CD4-positive, alpha-beta T cell treated with Interleukin-12 subunit alpha and Interleukin-12 subunit beta, for 1 hour (primary cell): ENCODE data around the gene FOXP2.

Experiments
- DNase-seq: peaks from one replicate; pipeline ENCODE4 v3.0.0-alpha.2; 2020

FOXP2 gene

GRCh38 chr7:114660126-114660486 lies 245.5 kb downstream of the FOXP2 start:
- no peak for DNase-seq

- no peak for DNase-seq
Measured at GRCh38 chr7:114660753-114661152, 246.1 kb downstream of the FOXP2 start.

DNA sequence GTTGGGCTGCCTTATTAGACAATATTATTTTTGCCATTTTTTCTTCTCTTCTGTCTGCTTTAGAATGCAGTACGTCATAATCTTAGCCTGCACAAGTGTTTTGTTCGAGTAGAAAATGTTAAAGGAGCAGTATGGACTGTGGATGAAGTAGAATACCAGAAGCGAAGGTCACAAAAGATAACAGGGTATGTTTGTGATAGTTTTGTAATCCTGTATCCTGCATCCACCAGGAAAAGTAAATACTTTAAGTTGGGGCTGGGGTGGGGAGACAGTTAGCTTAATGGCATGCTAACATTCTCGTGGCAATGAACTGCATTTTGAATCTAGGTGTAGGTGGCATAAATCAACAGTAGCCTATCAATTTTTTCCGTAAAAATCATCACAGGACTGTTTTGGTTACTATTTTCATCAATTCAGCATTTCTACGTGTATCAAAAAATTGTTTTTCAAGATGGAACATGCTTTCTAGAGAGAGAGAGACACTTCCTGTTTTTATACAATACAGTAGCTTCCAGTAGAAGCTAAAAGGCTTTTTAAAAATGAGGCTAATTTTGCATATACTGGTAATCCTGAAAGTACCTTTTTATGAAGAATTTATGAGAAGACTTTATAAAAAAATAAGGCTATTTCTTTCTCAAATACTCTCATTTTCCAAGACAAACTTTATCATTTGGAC lies 247.5 kb downstream of the FOXP2 start:
- no peak for DNase-seq

DNA sequence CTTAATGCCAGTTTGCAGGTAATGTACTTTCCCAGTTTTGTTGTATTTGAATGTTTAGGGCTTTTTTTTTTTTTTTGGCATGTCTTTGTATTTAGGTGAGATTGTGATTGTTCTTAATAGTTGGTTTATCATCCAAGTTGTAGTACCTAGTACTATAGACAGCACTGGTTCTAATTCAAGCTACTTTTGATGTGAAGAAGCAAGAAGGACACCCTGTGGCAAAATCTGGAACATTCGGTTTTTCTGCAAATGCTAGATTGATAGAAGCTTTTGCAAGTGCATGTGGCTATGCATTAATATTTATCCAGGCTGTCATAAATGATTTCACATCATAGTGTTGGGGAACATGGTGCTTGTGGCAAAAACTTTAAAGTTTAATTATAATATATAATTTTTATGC lies 248.9 kb downstream of the FOXP2 start:
- DNase-seq: no peak

DNA sequence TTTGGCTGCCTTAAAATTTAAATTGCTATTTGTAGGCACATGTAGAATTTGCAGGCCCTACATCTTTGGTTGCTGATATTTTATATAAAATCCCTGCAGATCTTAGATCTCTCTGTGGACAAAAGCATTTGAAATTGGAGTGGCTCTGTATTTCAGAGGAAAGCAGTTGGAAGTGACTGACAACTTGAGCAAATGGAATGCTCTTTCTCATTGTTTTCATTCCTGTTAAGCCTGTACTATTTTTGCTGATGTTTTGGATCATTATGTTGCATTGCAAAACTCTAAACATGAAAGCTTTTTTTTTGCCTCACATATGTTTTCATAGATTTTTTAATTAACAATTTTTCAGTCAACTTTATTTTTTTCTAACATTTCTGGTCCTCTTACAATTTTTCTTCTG lies 256.1 kb downstream of the FOXP2 start:
- DNase-seq: no peak

DNA sequence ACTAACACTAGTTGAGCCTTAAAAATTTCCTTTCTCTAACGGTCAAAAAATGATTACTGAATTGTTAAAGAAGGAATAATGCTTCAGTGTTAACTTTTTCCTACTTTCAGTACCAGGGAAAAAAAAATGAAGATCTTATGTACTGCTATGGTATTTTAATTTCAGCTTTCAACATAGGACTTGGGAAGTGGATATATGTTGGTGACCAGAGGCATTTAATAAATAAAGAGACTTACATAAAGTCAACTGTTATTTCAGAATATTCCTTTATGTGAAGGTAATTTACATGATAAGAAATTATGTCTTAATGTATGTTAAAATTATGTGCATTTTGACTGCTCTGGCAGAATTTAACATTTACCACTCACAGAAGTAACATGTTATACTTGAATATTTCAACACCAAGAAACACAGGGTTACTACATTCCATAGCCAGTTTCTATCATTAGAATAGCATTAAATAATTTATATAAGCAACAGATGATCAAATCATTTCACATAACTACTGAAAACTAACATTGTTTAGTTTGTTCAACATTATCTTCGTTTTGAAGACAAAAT lies 257.0 kb downstream of the FOXP2 start:
- DNase-seq: no peak

GRCh38 chr7:114678116-114678515 lies 263.5 kb downstream of the FOXP2 start:
- DNase-seq: no peak

GRCh38 chr7:114687238-114687637 lies 272.6 kb downstream of the FOXP2 start:
- no peak for DNase-seq

- no peak for DNase-seq
Measured at GRCh38 chr7:114688443-114689055, 273.9 kb downstream of the FOXP2 start.

- no peak for DNase-seq
Measured at GRCh38 chr7:114689406-114689805, 274.8 kb downstream of the FOXP2 start.

DNA sequence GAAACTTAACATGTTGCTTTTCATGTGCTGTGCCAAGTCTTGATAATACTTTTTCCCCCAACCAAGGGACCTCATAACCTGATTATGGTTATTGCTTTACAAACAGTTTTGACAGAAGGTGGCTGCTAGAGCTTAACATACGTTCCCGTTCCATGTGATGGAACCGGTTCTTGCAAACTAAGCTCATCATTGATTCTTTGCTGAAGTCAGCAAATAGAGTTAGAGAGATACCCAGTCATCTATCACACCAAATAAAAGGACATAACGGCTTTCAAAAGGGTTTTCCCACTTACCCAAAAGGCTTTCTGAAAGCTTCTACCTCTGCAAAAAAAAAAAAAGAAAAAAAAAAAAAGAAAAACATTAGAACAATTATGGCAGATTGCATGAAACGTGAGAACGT lies 277.0 kb downstream of the FOXP2 start:
- DNase-seq: no peak

DNA sequence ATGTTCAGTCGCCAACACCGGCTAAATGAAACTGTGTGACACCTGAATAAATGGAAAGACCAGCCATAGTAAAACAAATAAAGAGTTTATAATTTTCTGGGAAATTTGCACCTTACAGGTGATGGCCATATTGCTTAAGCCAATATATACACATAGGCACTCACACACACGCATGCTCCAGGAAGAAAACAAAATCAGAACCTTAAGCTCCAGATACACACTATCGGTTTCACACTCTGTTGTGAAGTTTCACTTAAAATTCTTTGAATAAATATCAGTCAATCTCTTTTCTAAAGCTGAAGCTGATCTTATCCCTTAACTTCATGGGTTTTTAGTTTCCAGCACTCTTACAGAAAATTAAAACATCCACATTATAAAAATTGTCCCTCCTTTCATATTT lies 280.6 kb downstream of the FOXP2 start:
- DNase-seq: no peak

- DNase-seq: no peak
Measured at GRCh38 chr7:114700247-114700928, 285.8 kb downstream of the FOXP2 start.

DNA sequence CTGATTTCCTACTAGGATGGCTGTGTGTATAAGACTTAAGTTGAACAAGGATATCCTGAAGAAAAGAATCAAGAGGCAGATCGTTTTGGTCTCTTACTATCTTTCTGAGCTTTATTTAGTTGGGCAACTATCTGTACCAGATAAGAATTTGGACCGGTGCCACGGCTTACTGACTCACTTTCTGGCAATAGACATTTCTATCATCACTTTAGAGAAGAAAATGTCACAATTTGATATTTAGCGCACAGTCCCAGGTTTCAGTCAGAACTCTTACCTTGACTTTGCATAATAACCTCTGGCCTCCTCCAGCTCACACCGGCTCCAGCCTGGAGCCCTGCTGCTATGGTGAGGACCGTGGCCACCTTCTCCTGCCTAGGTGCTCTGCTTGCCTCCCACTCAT lies 289.1 kb downstream of the FOXP2 start:
- DNase-seq: no peak

GRCh38 chr7:114708646-114709045 lies 294.0 kb downstream of the FOXP2 start:
- no peak for DNase-seq

- DNase-seq: no peak
Measured at GRCh38 chr7:114710499-114710898, 295.9 kb downstream of the FOXP2 start.

- no peak for DNase-seq
Measured at GRCh38 chr7:114711241-114711640, 296.6 kb downstream of the FOXP2 start.

DNA sequence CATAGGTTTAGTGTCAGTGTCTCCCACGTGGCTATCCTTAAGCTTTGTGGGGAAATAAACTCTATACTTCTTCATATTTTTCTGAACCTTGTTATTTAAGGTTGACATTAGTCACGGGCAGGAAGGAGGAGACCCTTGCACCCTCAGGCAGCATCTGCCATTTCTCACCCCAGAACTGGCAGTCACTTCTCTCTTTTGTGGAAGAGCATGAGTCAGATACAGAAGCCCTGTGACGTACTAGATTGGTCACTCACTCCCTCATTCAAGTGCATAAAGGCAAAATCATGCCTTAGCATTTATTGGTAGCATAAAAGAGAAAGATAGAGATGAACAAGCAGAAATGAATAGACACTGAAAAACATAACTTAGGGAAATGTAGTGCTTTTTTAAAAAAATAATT lies 301.3 kb downstream of the FOXP2 start:
- DNase-seq: no peak

GRCh38 chr7:114718861-114719260 lies 304.2 kb downstream of the FOXP2 start:
- no peak for DNase-seq

- DNase-seq: no peak
Measured at GRCh38 chr7:114720725-114721124, 306.1 kb downstream of the FOXP2 start.

DNA sequence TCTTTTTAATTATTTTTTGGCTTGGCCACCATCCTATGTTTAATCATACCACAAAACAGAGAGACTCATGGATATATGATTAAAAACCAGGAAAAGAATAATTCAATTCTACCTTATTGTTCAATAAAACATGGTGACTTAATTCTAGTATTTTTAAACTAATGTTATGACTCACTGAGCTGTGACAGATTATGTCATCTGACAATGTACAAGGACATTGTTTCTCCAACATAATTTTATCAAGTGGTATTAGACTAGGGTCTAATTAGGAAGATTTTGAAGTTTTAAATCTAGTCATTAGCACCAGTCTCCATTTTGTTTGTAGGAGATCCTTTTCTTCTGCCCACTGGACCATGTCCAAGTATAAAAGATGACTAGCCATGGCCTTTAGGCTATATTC lies 307.9 kb downstream of the FOXP2 start:
- DNase-seq: no peak

DNA sequence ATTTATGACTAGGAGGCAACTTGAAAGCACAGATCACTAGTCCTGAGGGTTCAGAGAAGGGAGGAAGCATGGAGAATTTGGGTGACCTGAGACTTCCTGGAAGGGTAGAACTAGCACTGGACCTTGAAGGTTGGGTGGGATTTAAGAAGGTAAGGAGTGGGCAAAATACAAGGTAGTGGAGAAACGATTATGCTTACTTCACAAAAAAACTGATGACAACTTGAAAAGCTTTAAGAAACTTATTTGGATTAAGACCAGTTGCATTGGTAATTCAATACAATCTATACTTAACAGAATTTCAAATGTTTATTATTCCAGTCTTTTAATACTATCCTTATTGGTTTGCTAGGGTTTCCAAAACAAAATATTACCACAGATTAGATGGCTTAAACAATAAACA lies 308.7 kb downstream of the FOXP2 start:
- DNase-seq: no peak

GRCh38 chr7:114740095-114740494 lies 325.5 kb downstream of the FOXP2 start:
- no peak for DNase-seq

- no peak for DNase-seq
Measured at GRCh38 chr7:114740941-114741340, 326.3 kb downstream of the FOXP2 start.
